Measurements from ENCODE around the gene RNFT2.

Gene RNFT2

GRCh38 chr12:116839287-116839830, 101.2 kb downstream of the RNFT2 start:
- DNase-seq = no peak

- no peak for DNase-seq
Measured at GRCh38 chr12:116843085-116843484, 105.0 kb downstream of the RNFT2 start.

- DNase-seq = no peak
Measured at GRCh38 chr12:116849216-116849615, 111.1 kb downstream of the RNFT2 start.

- DNase-seq = no peak
Measured at GRCh38 chr12:116852303-116852702, 114.2 kb downstream of the RNFT2 start.

- no peak for DNase-seq
Measured at GRCh38 chr12:116853507-116853906, 115.4 kb downstream of the RNFT2 start.

GRCh38 chr12:116855744-116856470, 117.8 kb downstream of the RNFT2 start:
- DNase-seq = no peak

- no peak for DNase-seq
Measured at GRCh38 chr12:116856729-116857128, 118.6 kb downstream of the RNFT2 start.

- no peak for DNase-seq
Measured at GRCh38 chr12:116859079-116859478, 121.0 kb downstream of the RNFT2 start.

- no peak for DNase-seq
Measured at GRCh38 chr12:116860263-116860662, 122.1 kb downstream of the RNFT2 start.

GRCh38 chr12:116861320-116861719, 123.2 kb downstream of the RNFT2 start:
- no peak for DNase-seq

GRCh38 chr12:116862167-116862566, 124.1 kb downstream of the RNFT2 start:
- no peak for DNase-seq

- DNase-seq = no peak
Measured at GRCh38 chr12:116863275-116863767, 125.2 kb downstream of the RNFT2 start.

- DNase-seq = no peak
Measured at GRCh38 chr12:116864371-116865160, 126.5 kb downstream of the RNFT2 start.

- no peak for DNase-seq
Measured at GRCh38 chr12:116867523-116867922, 129.4 kb downstream of the RNFT2 start.

GRCh38 chr12:116870306-116870705, 132.2 kb downstream of the RNFT2 start:
- DNase-seq = no peak

GRCh38 chr12:116874324-116874995, 136.3 kb downstream of the RNFT2 start:
- DNase-seq = no peak

- no peak for DNase-seq
Measured at GRCh38 chr12:116876151-116876869, 138.2 kb downstream of the RNFT2 start.

- no peak for DNase-seq
Measured at GRCh38 chr12:116878567-116879508, 140.7 kb downstream of the RNFT2 start.

- no peak for DNase-seq
Measured at GRCh38 chr12:116879509-116880212, 141.5 kb downstream of the RNFT2 start.

- DNase-seq = no peak
Measured at GRCh38 chr12:116880213-116880816, 142.2 kb downstream of the RNFT2 start.
